ENCODE results near the gene SERPINA6.

Gene SERPINA6

GRCh38 chr14:94292526-94292871, 30.6 kb downstream of the SERPINA6 start:
- Histone ChIP-seq H3K27ac (no peak overlapping the region), H3K4me1 (no peaks in the 10 kb centered on the region), H3K27me3 (ENCODE audit: control insufficient read depth, insufficient read depth, low read length) (no peaks in the 10 kb centered on the region), H3K4me3 (ENCODE audit: low read depth, low read length) (no peak overlapping the region), H2AFZ (no peak overlapping the region), H3K9ac (no peak overlapping the region), H3K4me2 (ENCODE audit: low read length) (no peak overlapping the region), H3K36me3 (ENCODE audit: control insufficient read depth, insufficient read depth, low read length) (no peaks in the 10 kb centered on the region), H3K79me2 (no peaks in the 10 kb centered on the region), H3K9me3 (ENCODE audit: control insufficient read depth, low read length) (no peaks in the 10 kb centered on the region)
- TF ChIP-seq CTCF (IDR thresholded peaks at IDR 0.05) = no peak

GRCh38 chr14:94291906-94292525, 31.1 kb downstream of the SERPINA6 start:
- Histone ChIP-seq H3K4me2 (ENCODE audit: low read length) (no peak overlapping the region), H3K36me3 (ENCODE audit: control insufficient read depth, insufficient read depth, low read length) (no peaks in the 10 kb centered on the region), H3K9me3 (ENCODE audit: control insufficient read depth, low read length) (no peaks in the 10 kb centered on the region), H3K79me2 (no peaks in the 10 kb centered on the region), H3K9ac (no peak overlapping the region), H2AFZ (no peak overlapping the region), H3K27ac (no peak overlapping the region), H3K27me3 (ENCODE audit: control insufficient read depth, insufficient read depth, low read length) (no peaks in the 10 kb centered on the region), H3K4me1 (no peaks in the 10 kb centered on the region), H3K4me3 (ENCODE audit: low read depth, low read length) (no peak overlapping the region)
- no peak for TF ChIP-seq CTCF (IDR thresholded peaks at IDR 0.05)

- Histone ChIP-seq H3K4me2 (ENCODE audit: low read length) (no peak overlapping the region), H3K4me1 (no peaks in the 10 kb centered on the region), H3K9me3 (ENCODE audit: control insufficient read depth, low read length) (no peaks in the 10 kb centered on the region), H3K27me3 (ENCODE audit: control insufficient read depth, insufficient read depth, low read length) (no peaks in the 10 kb centered on the region), H3K9ac (no peak overlapping the region), H3K79me2 (no peaks in the 10 kb centered on the region), H3K36me3 (ENCODE audit: control insufficient read depth, insufficient read depth, low read length) (no peaks in the 10 kb centered on the region), H2AFZ (no peak overlapping the region), H3K4me3 (ENCODE audit: low read depth, low read length) (no peak overlapping the region), H3K27ac (no peak overlapping the region)
- TF ChIP-seq CTCF (IDR thresholded peaks at IDR 0.05) = no peak
Observed at GRCh38 chr14:94291159-94291905, 31.8 kb downstream of the SERPINA6 start.

- H3K27me3 ChIP-seq (ENCODE audit: control insufficient read depth, insufficient read depth, low read length) = no peaks in the 10 kb centered on the region
- no peak overlapping the region for H3K4me2 ChIP-seq (ENCODE audit: low read length)
- no peaks in the 10 kb centered on the region for H3K79me2 ChIP-seq
- no peaks in the 10 kb centered on the region for H3K36me3 ChIP-seq (ENCODE audit: control insufficient read depth, insufficient read depth, low read length)
- TF ChIP-seq CTCF (IDR thresholded peaks at IDR 0.05) = no peak
- no peaks in the 10 kb centered on the region for H3K9me3 ChIP-seq (ENCODE audit: control insufficient read depth, low read length)
- no peak overlapping the region for H3K9ac ChIP-seq
- no peak overlapping the region for H3K27ac ChIP-seq
- no peaks in the 10 kb centered on the region for H3K4me1 ChIP-seq
- no peak overlapping the region for H3K4me3 ChIP-seq (ENCODE audit: low read depth, low read length)
- no peak overlapping the region for H2AFZ ChIP-seq
Observed at GRCh38 chr14:94290197-94290596, 32.9 kb downstream of the SERPINA6 start.

Measured in parathyroid adenoma (tissue), 2 donors.